ENCODE data around the gene NR1D2.

GRCh38 chr3:23991306-23991682, 46.2 kb downstream of the NR1D2 start:
- TF ChIP-seq EZH2phosphoT487 (IDR thresholded peaks at IDR 0.05; ENCODE audit: borderline replicate concordance, low read length) = no peak
- TF ChIP-seq, protein P1, sequence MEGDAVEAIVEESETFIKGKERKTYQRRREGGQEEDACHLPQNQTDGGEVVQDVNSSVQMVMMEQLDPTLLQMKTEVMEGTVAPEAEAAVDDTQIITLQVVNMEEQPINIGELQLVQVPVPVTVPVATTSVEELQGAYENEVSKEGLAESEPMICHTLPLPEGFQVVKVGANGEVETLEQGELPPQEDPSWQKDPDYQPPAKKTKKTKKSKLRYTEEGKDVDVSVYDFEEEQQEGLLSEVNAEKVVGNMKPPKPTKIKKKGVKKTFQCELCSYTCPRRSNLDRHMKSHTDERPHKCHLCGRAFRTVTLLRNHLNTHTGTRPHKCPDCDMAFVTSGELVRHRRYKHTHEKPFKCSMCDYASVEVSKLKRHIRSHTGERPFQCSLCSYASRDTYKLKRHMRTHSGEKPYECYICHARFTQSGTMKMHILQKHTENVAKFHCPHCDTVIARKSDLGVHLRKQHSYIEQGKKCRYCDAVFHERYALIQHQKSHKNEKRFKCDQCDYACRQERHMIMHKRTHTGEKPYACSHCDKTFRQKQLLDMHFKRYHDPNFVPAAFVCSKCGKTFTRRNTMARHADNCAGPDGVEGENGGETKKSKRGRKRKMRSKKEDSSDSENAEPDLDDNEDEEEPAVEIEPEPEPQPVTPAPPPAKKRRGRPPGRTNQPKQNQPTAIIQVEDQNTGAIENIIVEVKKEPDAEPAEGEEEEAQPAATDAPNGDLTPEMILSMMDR (IDR thresholded peaks at IDR 0.05; ENCODE audit: low read depth, low read length, poor library complexity, severe bottlenecking) = no peak

Data from DOHH2 (cell line).